ENCODE data around the gene COMMD8.

GRCh38 chr4:47478804-47479203, 15.3 kb upstream of the COMMD8 start:
- no peak for TF ChIP-seq EZH2 (IDR thresholded peaks at IDR 0.05; ENCODE audit: insufficient read depth, poor library complexity, severe bottlenecking)
- TF ChIP-seq EZH2phosphoT487 (IDR thresholded peaks at IDR 0.05; ENCODE audit: insufficient read depth, low read depth), result no peak

All from GM23248 (cell line).